Measurements from ENCODE around the gene SLC25A12.

GRCh38 chr2:171824086-171824485, 70.0 kb downstream of the SLC25A12 start:
- no peak for TF ChIP-seq TAF1 (IDR thresholded peaks at IDR 0.05; ENCODE audit: borderline replicate concordance, insufficient read depth, low read length)
- TF ChIP-seq REST (IDR thresholded peaks at IDR 0.05; ENCODE audit: insufficient read depth in 1 of 2, low read depth in 2 of 2, low read length in 2 of 2) = no peak
- no peak for TF ChIP-seq POLR2AphosphoS5 (IDR thresholded peaks at IDR 0.05; ENCODE audit: low read depth, low read length)

All from PFSK-1 (cell line).